A673 (cell line): Measurements from ENCODE around the gene TMEM129. TPM values are rescaled to one million over a fixed set of nuclear protein-coding genes. Genes with fewer than 3 reads are reported as not detected.

Experiments used
- BruUV-seq: library from RNA; stranded (reverse); fragments of 400-500 nt; replicated peaks from 2 replicates; lab custom pipeline; 2021; lab: Mats Ljungman, UMichigan
- CTCF ChIA-PET: fragments of 300-600 bp; sonication (Branson Sonifier 250); formaldehyde crosslinking; loops from one replicate; lab custom pipeline; 2022; ENCODE audit warnings: antibody characterized with exemption; lab: Charles Lee
- POLR2A ChIA-PET: fragments of 300-600 bp; sonication (Branson Sonifier 250); formaldehyde crosslinking; loops from one replicate; lab custom pipeline; 2022; ENCODE audit warnings: antibody characterized with exemption; ENCODE audit not compliant: low non-redundant PET; lab: Charles Lee
- DNase-seq: peaks from one replicate; pipeline ENCODE4 v3.0.0-alpha.2; 2015; ENCODE audit warnings: low spot score
- H3K27ac ChIP-seq: fragments of 200-600 bp; sonication (generic); 2 replicates; pipeline ENCODE4 v1.5.1; 2016; ENCODE audit warnings: mixed run types, low read depth, mild to moderate bottlenecking, mixed read lengths, antibody characterized with exemption, low read length; ENCODE audit not compliant: poor library complexity, severe bottlenecking
- H3K27me3 ChIP-seq: fragments of 200-600 bp; sonication (generic); replicated peaks from 2 replicates; pipeline ENCODE4 v1.6.1; 2017; ENCODE audit warnings: mixed run types, low read depth, mild to moderate bottlenecking, mixed read lengths, antibody characterized with exemption, low read length; ENCODE audit not compliant: insufficient read depth, poor library complexity
- H3K36me3 ChIP-seq: fragments of 200-600 bp; sonication (generic); 2 replicates; pipeline ENCODE4 v1.6.1; 2016; ENCODE audit warnings: mixed run types, mild to moderate bottlenecking, mixed read lengths, antibody characterized with exemption, low read length; ENCODE audit not compliant: insufficient read depth, poor library complexity, severe bottlenecking
- H3K4me1 ChIP-seq: fragments of 200-600 bp; sonication (generic); 2 replicates; pipeline ENCODE4 v1.6.1; 2017; ENCODE audit warnings: mixed run types, mild to moderate bottlenecking, mixed read lengths, antibody characterized with exemption, low read length; ENCODE audit not compliant: insufficient read depth, poor library complexity, severe bottlenecking
- H3K4me3 ChIP-seq: fragments of 200-600 bp; sonication (generic); 2 replicates; pipeline ENCODE4 v1.5.1; 2016; ENCODE audit warnings: low read depth, mixed run types, mild to moderate bottlenecking, mixed read lengths, low read length; ENCODE audit not compliant: poor library complexity, severe bottlenecking
- H3K9me3 ChIP-seq: fragments of 200-600 bp; sonication (generic); 2 replicates; pipeline ENCODE4 v1.6.1; 2016; ENCODE audit warnings: mixed run types, low read depth, mild to moderate bottlenecking, mixed read lengths, antibody characterized with exemption, low read length; ENCODE audit not compliant: poor library complexity, severe bottlenecking
- CTCF ChIP-seq: fragments of 300-800, 200-600 bp; sonication (generic); conservative IDR thresholded peaks from 2 replicates; pipeline ENCODE4 v1.5.1; 2017; ENCODE audit warnings: low read depth, mild to moderate bottlenecking, antibody characterized with exemption, low read length, moderate library complexity, mixed read lengths
- EZH2 ChIP-seq: fragments of 200-600 bp; sonication (generic); IDR thresholded peaks from 2 replicates; pipeline ENCODE4 v1.6.1; 2017; ENCODE audit warnings: borderline replicate concordance, low read depth, mild to moderate bottlenecking, mixed read lengths, antibody characterized with exemption, low read length; ENCODE audit not compliant: poor library complexity, severe bottlenecking
- intact Hi-C: fragments of 100-400 bp; cut with micrococcal nuclease; formaldehyde crosslinking; loops from one replicate; pipeline ENCODE4 v1.10.0; 2022; ENCODE audit not compliant: unreplicated experiment
- total RNA-seq: library from RNA; stranded (reverse); gene quantifications from 2 replicates; pipeline ENCODE4 v1.2.3, GENCODE V29; 2021

Gene TMEM129
- total RNA-seq, 1 experiment from 2014 or later = 28.8 TPM

- no peaks in the 10 kb centered on the region for H3K9me3 ChIP-seq
- TF ChIP-seq CTCF = no peak
- no peak for TF ChIP-seq EZH2
- BruUV-seq = no TSS peak
- no peaks in the 10 kb centered on the region for H3K27me3 ChIP-seq
- no peak overlapping the region for H3K4me3 ChIP-seq
- H3K27ac ChIP-seq = no peak overlapping the region
- intact Hi-C loops = no loop called here
- ChIA-PET POLR2A (interaction anchor here (0.6 kb wide), 1 partner anchor 158 kb away, joined by 3 read pairs; no protein-coding TSS in a partner anchor), CTCF (interaction anchor here (1.0 kb wide), 1 partner anchor 148 kb away, joined by 3 read pairs; no protein-coding TSS in a partner anchor)
- H3K36me3 ChIP-seq = no peaks in the 10 kb centered on the region
- no peak for DNase-seq
- H3K4me1 ChIP-seq = no peaks in the 10 kb centered on the region
Measured at GRCh38 chr4:1751155-1751918, 30.2 kb upstream of the TMEM129 start.

DNA sequence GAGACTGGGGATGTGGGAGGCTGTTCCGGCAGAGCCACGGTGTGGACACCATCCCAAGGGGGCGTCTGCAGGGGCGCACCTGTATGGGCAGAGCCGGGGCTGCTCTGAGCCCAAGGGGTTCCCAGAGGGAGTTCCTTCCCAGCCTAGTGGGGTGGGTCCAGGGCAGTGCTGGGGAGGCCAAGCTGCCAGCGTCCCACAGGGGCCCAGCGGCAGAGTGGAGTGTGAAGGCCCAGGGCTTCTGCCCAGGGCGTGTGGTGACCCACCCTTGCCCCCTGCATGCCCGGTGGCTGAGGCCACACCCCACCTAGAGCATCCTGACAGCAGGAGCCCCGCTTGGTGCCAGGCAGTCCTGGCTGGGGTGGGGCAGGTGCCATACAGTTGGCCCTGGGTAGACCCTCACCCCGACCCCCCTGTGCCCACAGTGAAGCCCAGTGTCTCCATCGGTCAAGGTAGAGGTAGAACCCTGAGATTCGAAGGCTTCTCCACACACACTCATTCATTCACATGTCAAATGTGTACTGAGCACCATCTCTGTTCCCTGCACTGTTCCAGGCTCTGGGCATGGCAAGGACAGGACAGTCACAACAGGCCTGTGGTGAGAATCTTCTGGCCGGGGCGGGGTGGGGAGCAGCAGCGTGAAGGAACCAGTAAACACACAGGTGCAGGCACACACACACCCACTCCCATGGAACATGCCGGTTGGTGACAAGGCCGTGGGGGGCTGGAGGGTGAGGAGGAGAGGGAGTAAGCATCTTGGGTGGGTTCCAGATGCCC is 29.4 kb upstream of the TMEM129 start:
- Histone ChIP-seq H3K4me3 (no peak overlapping the region), H3K4me1 (no peaks in the 10 kb centered on the region), H3K27me3 (no peaks in the 10 kb centered on the region), H3K9me3 (no peaks in the 10 kb centered on the region), H3K27ac (no peak overlapping the region), H3K36me3 (no peaks in the 10 kb centered on the region)
- ChIA-PET POLR2A (no interaction called here), CTCF (interaction anchor here (1.0 kb wide), 1 partner anchor 149 kb away, joined by 3 read pairs; no protein-coding TSS in a partner anchor)
- DNase-seq = no peak
- no peak for TF ChIP-seq CTCF
- TF ChIP-seq EZH2 = no peak
- BruUV-seq = no TSS peak
- intact Hi-C loops = no loop called here

DNA sequence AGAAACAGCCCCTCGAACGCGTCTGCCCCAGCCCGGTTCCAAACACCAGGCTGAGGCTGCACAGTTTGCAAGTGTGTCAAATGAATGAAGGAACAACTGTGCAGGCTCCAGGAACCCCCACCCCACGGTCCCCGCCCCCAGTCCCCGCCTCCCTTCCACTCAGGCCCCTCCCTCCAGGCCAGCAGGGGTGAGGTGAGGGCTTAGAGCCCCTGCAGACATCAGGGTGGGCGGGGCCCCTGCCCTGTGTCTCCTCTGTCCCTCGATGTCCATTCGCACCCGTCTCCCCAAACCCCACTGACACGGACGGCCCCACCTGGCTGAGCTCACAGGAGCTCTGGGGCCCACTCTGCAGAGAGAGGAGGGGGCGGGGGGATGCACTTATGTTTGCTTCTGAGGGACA is 28.7 kb upstream of the TMEM129 start:
- ChIA-PET POLR2A (no interaction called here), CTCF (interaction anchor here (0.6 to 0.9 kb wide), 3 partner anchors 52 to 604 kb away, joined by 3 to 7 read pairs (median 4); no protein-coding TSS in a partner anchor)
- TF ChIP-seq EZH2 = no peak
- TF ChIP-seq CTCF = no peak
- BruUV-seq = no TSS peak
- no peaks in the 10 kb centered on the region for H3K9me3 ChIP-seq
- intact Hi-C loops = loop anchor here (5.0 kb wide), 3 partner anchors 147 to 437 kb away; no protein-coding TSS in a partner anchor
- no peaks in the 10 kb centered on the region for H3K27me3 ChIP-seq
- DNase-seq = no peak
- H3K36me3 ChIP-seq = peaks cover 5% of the 10 kb centered on the region
- H3K4me3 ChIP-seq = no peak overlapping the region
- H3K27ac ChIP-seq = no peak overlapping the region
- H3K4me1 ChIP-seq = no peaks in the 10 kb centered on the region
